Renal cortical epithelial cell (primary cell): ENCODE measurements around the gene ZNF217. TPM values are rescaled to one million over a fixed set of nuclear protein-coding genes. Genes with fewer than 3 reads are reported as not detected.
A peak's percentile ranks its signal among the peaks of the same experiment; 100 is the strongest.
"Not testable (repeated sequence)": the region's sequence is repeated elsewhere in the genome, so short reads cannot be mapped to it uniquely, and the experiment has no call there.

Experiments used
- DNase-seq: peaks from one replicate; pipeline ENCODE4 v3.0.0-alpha.2; 2011; ENCODE audit warnings: low read depth
- total RNA-seq: library from RNA; depleted of rRNA; stranded (reverse); fragments of >200 nt; gene quantifications from 2 replicates; pipeline ENCODE4 v1.2.3, GENCODE V29; 2014

Gene ZNF217
- total RNA-seq, result 49.4 and 55.0 TPM in 2 replicates

GRCh38 chr20:53593466-53594007, at the start of gene ZNF217:
Gene ZNF217 (minus strand): TSS chr20:53593839. CDS start chr20:53582826, 11,013 bp downstream.
- DNase-seq, result not testable (repeated sequence)

- DNase-seq, result peak; percentile 90
These were observed 49.6 kb upstream of the ZNF217 start for GRCh38 chr20:53643031-53643832.

GRCh38 chr20:53642196-53643030, 48.8 kb upstream of the ZNF217 start:
- DNase-seq, result peak; percentile 80

- no peak for DNase-seq
These were observed 46.2 kb upstream of the ZNF217 start for GRCh38 chr20:53639647-53640440.

- no peak for DNase-seq
These were observed 45.5 kb upstream of the ZNF217 start for GRCh38 chr20:53639128-53639527.

GRCh38 chr20:53637310-53637709, 43.7 kb upstream of the ZNF217 start:
- not testable (repeated sequence) for DNase-seq

- no peak for DNase-seq
These were observed 43.0 kb upstream of the ZNF217 start for GRCh38 chr20:53636540-53637097.

- DNase-seq, result no peak
These were observed 41.6 kb upstream of the ZNF217 start for GRCh38 chr20:53635221-53635620.

- DNase-seq, result no peak
These were observed 38.4 kb upstream of the ZNF217 start for GRCh38 chr20:53631909-53632662.

- no peak for DNase-seq
These were observed 35.8 kb upstream of the ZNF217 start for GRCh38 chr20:53629436-53629835.

GRCh38 chr20:53628758-53629157, 35.1 kb upstream of the ZNF217 start:
- DNase-seq, result not testable (repeated sequence)

GRCh38 chr20:53628076-53628475, 34.4 kb upstream of the ZNF217 start:
- no peak for DNase-seq

GRCh38 chr20:53627001-53627400, 33.4 kb upstream of the ZNF217 start:
- not testable (repeated sequence) for DNase-seq

- DNase-seq, result no peak
These were observed 32.9 kb upstream of the ZNF217 start for GRCh38 chr20:53626584-53626983.

- no peak for DNase-seq
These were observed 31.9 kb upstream of the ZNF217 start for GRCh38 chr20:53625311-53626129.

GRCh38 chr20:53624927-53625250, 31.2 kb upstream of the ZNF217 start:
- not testable (repeated sequence) for DNase-seq

GRCh38 chr20:53623454-53624211, 30.0 kb upstream of the ZNF217 start:
- DNase-seq, result peak; percentile 79

GRCh38 chr20:53623134-53623453, 29.5 kb upstream of the ZNF217 start:
- no peak for DNase-seq
